ENCODE data around the gene PSMD13. TPM values are rescaled to one million over a fixed set of nuclear protein-coding genes. Genes with fewer than 3 reads are reported as not detected.
A peak's percentile ranks its signal among the peaks of the same experiment; 100 is the strongest.
"Not testable (repeated sequence)": the region's sequence is repeated elsewhere in the genome, so short reads cannot be mapped to it uniquely, and the experiment has no call there.

PSMD13 gene
- total RNA-seq, 1 donor from 2014 or later = 95.1 TPM

GRCh38 chr11:278001-278951, 41.5 kb downstream of the PSMD13 start, which contains the start of gene NLRP6:
NLRP6 (plus strand) TSS chr11:278407; CDS start chr11:278570, 163 bp downstream.
- DNase-seq = no peak

GRCh38 chr11:279040-279965, 42.5 kb downstream of the PSMD13 start:
- no peak for DNase-seq

GRCh38 chr11:279966-280705, 43.4 kb downstream of the PSMD13 start:
- peak; percentile 22 for DNase-seq

- no peak for DNase-seq
These were observed 44.1 kb downstream of the PSMD13 start for GRCh38 chr11:280706-281485.

- DNase-seq = no peak
These were observed 44.8 kb downstream of the PSMD13 start for GRCh38 chr11:281486-282161.

- no peak for DNase-seq
These were observed 45.4 kb downstream of the PSMD13 start for GRCh38 chr11:282171-282570.

- no peak for DNase-seq
These were observed 46.0 kb downstream of the PSMD13 start for GRCh38 chr11:282630-283360.

GRCh38 chr11:283405-284104, 46.8 kb downstream of the PSMD13 start:
- DNase-seq = no peak

GRCh38 chr11:284105-285020, 47.6 kb downstream of the PSMD13 start:
- no peak for DNase-seq

GRCh38 chr11:285021-285893, 48.5 kb downstream of the PSMD13 start:
- no peak for DNase-seq

GRCh38 chr11:285894-286220, 49.1 kb downstream of the PSMD13 start:
- no peak for DNase-seq

- DNase-seq = not testable (repeated sequence)
These were observed 50.4 kb downstream of the PSMD13 start for GRCh38 chr11:286977-287820.

- DNase-seq = no peak
These were observed 51.2 kb downstream of the PSMD13 start for GRCh38 chr11:287821-288477.

GRCh38 chr11:288478-289397, 52.0 kb downstream of the PSMD13 start, which contains the start of gene PGGHG:
PGGHG (plus strand) TSS chr11:289126; CDS start chr11:289817, 691 bp downstream.
- DNase-seq = peak; percentile 54

GRCh38 chr11:289398-289711, 52.6 kb downstream of the PSMD13 start:
- DNase-seq = no peak
